Ovary (tissue), 3 donors: Measurements from ENCODE around the gene EZR.

Experiments used
- CTCF ChIP-seq, 3 donors: fragments of 450-650 bp in 2 of 3; fragments of 200-600 bp in 1 of 3; IDR thresholded peaks; one replicate each; pipeline versions ENCODE4 v1.5.1 to v1.8.0; 2016 to 2022; ENCODE audit warnings: antibody characterized with exemption in 3 of 3, mild to moderate bottlenecking in 1 of 3
- EP300 ChIP-seq: sonication (generic); formaldehyde crosslinking; IDR thresholded peaks from one replicate; pipeline ENCODE4 v1.6.1; 2017; ENCODE audit warnings: antibody characterized with exemption
- donor health status: DM: no; HTN: no; CAD: no.

- TF ChIP-seq CTCF (IDR thresholded peaks at IDR 0.05) (no peak), EP300 (no peak)
These were observed 15.0 kb downstream of the EZR start for GRCh38 chr6:158804207-158804606.
